ENCODE data around the gene DAGLB.
A peak's percentile ranks its signal among the peaks of the same experiment; 100 is the strongest.
"Not testable (repeated sequence)": the region's sequence is repeated elsewhere in the genome, so short reads cannot be mapped to it uniquely, and the experiment has no call there.

DAGLB gene

DNA sequence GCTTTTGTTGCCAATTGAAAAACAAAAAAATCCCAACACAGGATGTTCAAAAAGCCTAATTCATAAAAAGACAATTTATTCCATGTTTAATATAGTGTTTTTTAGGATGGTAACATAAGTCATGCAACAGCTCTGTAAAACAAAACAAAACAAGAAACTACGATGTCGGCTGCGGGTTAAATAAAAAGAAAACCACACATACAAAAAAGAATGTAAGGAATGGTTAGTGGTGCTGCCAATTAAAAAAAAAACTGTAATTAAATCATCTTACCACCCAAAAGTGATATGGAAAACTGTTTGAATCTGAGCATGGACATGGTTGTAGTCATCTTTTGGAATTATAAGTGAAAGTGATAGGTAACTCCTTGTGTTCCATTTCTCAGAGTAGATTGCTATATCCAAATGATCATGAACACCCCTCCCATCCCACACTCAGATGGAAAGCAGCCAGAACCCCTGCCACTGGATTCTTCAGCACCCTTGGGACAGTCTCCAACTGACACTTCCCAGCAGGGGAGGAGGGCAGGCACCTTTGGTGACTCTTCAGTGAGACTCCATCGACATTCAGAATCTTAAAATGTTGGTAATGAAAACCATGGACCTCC, 14.3 kb upstream of the DAGLB start:
- DNase-seq (ENCODE audit: low spot score), result no peak
- Histone ChIP-seq H3K4me3 (no peak overlapping the region), H3K27ac (peak overlapping the region in 1 of 2 donors; percentile 2)
- no peak for TF ChIP-seq CTCF (IDR thresholded peaks at IDR 0.05)

DNA sequence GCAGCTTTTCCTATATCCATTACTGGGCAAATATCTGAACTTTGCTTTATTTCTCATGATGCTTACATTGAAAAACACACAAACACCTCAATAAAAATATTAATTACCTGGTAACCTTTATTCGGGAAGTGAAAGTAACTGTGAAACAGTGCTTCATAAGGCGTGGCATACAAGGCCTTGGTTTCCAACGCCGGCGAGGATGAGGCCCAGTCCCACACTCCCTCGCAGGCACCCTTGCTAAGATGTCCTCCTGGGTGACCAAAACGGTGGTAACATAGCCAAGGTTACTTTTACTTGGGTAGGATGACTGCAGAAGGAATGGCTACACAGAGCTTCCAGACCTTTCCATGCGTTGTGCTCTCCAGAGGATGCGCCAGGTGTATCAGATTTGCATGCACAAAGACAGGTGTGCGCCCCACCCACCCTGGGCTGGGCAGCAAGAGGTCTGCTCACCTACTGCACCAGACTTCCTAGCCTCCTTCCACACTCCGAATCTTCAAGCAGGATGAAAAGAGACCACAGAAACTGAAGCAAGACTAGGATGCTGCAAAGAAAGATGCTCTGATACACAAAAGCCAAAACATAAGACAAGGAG, 13.3 kb upstream of the DAGLB start:
- no peak for DNase-seq (ENCODE audit: low spot score)
- no peak for TF ChIP-seq CTCF (IDR thresholded peaks at IDR 0.05)
- Histone ChIP-seq H3K27ac (no peak overlapping the region), H3K4me3 (no peak overlapping the region)

DNA sequence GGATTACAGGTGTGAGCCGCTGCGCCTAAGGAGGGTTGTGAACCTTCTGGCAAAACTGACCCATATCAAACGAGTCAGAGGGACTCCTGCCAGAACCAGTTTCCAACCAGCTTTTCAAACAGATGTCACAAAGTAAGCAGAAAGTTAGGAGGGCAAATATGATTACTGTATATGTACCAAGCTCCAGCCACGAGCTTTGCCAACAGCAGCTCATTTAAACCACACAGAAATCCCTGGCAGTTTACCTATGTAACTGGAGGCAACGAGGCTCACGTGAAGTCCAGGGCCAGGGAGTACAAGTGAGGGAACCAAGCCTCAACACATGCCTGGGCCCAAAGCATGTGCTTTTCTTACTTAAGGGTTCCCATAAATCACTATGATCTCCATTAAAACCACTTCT, 12.5 kb upstream of the DAGLB start:
- no peak for DNase-seq (ENCODE audit: low spot score)
- TF ChIP-seq CTCF (IDR thresholded peaks at IDR 0.05), result no peak
- Histone ChIP-seq H3K27ac (no peak overlapping the region), H3K4me3 (no peak overlapping the region)

GRCh38 chr7:6458676-6459075, 10.9 kb upstream of the DAGLB start:
- not testable (repeated sequence) for H3K4me3 ChIP-seq; DNase-seq (ENCODE audit: low spot score); H3K27ac ChIP-seq

DNA sequence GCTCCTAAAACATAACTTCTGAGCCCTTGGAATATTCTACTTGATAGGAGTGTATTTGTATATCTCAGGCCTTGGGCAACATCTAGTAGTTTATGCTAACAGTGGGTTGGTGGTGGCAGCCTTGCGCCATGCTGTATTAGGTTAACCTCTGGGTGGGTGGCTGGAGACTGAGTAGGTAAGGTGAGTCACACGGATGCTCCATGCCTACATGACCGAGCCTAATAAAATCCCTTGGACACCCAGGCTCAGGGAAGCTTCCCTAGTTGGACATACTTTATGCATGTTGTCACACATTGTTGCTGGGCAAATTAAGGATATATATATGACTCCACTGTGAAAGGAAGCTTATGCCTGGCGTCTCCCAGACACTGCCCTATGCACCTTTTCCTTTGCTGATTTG, 6.0 kb upstream of the DAGLB start:
- Histone ChIP-seq H3K27ac (no peak overlapping the region), H3K4me3 (no peak overlapping the region)
- no peak for TF ChIP-seq CTCF (IDR thresholded peaks at IDR 0.05)
- no peak for DNase-seq (ENCODE audit: low spot score)

DNA sequence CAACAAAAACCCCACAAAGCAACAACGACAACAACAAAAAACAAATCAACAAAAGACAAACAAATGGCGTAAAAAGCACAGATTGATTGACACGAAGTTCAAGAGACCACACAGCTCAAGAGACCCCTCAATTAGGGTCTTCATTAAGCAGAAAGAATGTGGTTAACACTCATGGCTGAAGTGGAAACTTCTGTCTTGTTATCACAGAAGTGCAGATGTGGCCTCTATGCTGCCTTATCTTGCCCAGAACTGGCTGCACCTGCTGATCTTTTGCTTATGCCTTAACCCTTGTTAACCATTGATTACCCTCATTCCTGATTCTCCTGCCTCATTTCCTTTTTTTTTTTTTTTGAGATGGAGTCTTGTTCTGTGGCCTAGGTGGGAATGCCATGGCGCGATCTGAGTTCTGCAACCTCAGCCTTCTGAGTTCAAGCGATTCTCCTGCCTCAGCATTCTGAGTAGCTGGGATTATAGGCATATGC, 3.5 kb upstream of the DAGLB start:
- H3K27ac ChIP-seq, result no peak overlapping the region
- no peak overlapping the region for H3K4me3 ChIP-seq
- no peak for TF ChIP-seq CTCF (IDR thresholded peaks at IDR 0.05)
- no peak for DNase-seq (ENCODE audit: low spot score)

- not testable (repeated sequence) for H3K27ac ChIP-seq; H3K4me3 ChIP-seq; DNase-seq (ENCODE audit: low spot score)
Observed at GRCh38 chr7:6450591-6450990, 2.8 kb upstream of the DAGLB start.

GRCh38 chr7:6449884-6450283, 2.1 kb upstream of the DAGLB start:
- H3K27ac ChIP-seq, H3K4me3 ChIP-seq: not testable (repeated sequence)

More at GRCh38 chr7:6449884-6450283, 2.1 kb upstream of the DAGLB start:
- DNase-seq (ENCODE audit: low spot score), result not testable (repeated sequence)

All from coronary artery (tissue), 2 donors.